Measurements from ENCODE around the gene WIZ.

Gene WIZ

GRCh38 chr19:15371786-15372380, 77.9 kb downstream of the WIZ start:
- DNase-seq: no peak

- DNase-seq: no peak
Measured at GRCh38 chr19:15371119-15371518, 78.6 kb downstream of the WIZ start.

All from SIG-M5 (cell line).